ENCODE data around the gene NLRP9.

NLRP9 gene

DNA sequence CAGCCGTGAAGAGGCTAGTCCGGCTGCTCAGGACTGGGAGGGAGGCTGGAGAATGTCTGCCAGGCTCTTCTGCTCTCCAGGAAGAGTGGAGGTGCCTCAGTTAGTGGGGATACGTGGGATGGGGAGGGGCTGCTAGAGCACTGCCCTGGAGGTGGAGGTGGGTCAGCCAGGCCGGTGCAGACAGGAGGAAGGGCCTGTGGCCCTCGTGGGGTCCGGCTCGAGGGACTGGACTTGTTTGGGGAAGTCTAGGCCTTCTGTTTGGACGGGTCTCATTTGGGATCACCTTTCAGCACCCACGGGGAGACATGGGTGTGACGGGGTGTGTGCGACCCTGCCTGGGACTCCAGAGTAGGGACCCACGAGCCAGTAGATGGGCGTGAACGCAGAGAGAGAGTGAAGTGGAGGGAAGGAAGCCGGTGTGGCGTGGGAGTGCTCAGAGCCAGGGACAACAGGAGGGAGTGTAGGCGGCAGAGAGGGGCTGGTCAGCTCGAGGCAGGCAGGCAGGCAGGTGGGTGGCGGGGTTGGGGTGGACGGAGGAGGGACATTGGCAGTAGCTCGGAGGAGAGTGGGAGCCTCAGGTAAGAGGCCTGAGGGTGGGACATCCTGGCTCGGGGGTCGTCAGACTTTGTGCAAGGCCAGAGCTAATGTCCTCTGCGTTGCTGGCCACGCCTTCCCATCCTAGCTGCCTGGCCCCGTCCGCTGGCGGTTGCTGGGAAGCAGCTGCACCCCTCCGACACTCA is 51.7 kb downstream of the NLRP9 start:
- DNase-seq: no peak

DNA sequence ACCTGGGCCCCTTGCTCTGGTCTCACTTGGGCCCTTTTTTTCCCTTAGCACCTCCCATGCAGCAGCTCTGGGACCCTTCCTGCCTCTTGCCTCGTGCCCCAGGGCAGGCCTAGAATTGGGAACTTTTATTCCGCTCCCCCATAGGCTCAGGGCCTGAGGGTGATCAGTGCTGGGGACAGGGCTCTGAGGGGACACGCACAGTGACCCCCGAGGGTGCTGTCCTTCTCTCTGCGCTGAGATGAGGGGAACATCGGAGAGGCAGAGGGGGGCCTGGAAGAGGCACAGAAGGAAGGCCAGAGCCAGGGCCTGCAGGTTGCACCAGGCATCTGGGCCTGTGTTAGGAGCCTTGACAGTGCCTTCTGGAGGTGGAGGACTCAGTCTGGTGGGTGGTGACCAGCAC is 52.4 kb downstream of the NLRP9 start:
- DNase-seq: no peak

DNA sequence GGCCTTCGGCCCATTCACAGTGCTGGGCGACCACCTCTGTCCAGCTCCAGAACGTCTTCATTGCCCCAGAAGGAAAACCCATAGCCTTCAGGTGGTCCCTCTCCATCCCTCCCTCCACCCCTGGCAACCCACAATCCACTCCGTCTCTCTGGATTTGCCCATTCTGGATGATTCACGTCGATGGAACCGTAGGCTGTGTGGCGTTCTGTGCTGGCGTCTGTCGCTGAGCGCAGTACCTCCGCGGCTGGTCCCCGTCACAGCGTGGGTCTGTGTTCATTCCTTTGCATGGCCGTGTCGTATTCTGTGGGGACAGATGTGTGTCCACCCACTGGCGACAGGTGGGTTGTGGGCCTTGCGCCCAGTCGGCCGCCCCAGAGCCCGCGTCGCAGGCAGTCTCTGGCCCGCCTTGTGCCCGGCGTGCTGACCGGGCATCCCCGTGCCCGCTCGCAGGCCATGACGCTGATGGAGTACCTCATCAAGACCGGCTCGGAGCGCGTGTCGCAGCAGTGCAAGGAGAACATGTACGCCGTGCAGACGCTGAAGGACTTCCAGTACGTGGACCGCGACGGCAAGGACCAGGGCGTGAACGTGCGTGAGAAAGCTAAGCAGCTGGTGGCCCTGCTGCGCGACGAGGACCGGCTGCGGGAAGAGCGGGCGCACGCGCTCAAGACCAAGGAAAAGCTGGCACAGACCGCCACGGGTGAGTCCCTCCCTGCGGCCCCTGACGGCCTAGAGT is 53.1 kb downstream of the NLRP9 start:
- no peak for DNase-seq

DNA sequence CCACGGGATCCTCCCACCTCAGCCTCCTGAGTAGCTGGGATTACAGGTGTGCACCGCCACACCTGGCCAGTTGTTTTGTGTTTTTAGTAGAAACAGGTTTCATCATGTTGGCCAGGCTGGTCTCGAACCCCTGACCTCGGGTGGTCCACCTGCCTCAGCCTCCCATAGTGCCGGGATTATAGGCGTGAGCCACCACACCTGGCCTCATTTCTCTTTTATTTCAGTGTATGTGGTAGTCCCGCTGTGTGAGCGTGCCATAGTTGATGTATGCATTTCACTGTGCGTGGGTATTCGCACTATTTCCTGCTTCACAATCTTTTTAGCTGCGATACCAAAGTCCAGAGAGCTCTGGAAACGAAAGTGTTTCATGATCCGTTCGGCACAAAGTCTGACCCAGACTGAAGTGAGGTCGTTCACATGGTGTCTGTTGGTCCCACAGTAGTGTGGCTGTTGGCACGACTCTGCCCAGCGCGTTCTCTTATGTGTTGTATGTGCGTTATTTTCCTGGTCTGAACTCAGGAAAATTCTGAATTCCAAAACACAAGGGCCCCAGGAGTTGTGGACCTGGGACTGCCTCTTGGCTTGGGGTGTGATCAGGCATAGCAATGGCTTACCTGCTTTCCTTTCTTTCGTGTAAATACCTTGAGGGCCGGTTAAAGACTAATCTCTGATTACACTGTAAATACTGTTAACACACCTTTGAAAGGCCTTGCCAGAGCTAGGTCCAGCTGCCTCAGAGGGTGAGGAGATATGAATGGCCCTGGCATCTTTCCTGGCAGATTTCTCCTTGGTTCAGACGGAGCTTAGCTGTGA is 54.5 kb downstream of the NLRP9 start:
- peak; percentile 64 for DNase-seq

DNA sequence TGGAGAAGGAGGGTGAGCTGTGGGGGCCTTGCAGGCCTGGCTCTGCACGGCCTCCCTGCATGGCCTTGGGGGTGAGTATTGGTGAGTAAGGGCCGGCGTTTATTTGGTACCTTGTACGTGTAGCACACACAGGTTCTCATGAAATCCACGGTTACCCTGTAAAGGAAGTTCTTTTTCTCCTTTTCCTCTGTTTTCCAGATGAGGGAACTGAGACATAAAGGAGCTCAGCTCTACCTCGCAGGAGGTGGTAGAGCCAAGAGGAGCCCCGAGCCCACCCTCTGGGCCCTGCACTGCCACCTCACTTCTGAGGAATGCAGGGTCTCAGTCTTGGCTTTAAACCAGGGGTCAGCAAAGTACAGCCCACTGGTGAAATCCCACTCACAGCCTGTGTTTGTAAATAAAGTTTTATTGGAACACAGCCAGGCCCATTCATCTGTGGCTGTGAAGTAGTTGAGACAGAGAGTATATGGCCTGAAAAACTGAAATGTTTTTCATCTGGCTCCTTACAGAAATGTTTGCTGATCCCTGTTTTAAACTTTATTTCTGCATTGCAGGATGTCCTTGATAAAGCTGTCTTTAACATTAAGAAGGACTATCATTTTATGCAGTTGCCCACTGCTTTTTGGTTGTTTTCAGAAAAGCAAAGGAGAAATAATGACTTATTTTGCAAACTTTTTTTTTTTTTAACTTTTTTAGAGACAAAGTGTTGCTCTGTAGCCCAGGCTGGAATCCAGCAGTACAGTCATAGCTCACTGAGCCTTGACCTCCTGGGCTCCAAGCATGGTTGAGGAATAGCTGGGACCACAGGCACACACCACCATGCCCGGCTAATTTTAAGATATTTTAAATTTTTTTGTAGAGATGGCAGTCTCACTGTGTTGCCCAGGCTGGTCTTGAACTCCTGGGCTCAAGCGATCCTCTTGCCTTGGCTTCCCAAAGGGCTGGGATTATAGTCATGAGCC is 56.8 kb downstream of the NLRP9 start:
- DNase-seq: no peak

DNA sequence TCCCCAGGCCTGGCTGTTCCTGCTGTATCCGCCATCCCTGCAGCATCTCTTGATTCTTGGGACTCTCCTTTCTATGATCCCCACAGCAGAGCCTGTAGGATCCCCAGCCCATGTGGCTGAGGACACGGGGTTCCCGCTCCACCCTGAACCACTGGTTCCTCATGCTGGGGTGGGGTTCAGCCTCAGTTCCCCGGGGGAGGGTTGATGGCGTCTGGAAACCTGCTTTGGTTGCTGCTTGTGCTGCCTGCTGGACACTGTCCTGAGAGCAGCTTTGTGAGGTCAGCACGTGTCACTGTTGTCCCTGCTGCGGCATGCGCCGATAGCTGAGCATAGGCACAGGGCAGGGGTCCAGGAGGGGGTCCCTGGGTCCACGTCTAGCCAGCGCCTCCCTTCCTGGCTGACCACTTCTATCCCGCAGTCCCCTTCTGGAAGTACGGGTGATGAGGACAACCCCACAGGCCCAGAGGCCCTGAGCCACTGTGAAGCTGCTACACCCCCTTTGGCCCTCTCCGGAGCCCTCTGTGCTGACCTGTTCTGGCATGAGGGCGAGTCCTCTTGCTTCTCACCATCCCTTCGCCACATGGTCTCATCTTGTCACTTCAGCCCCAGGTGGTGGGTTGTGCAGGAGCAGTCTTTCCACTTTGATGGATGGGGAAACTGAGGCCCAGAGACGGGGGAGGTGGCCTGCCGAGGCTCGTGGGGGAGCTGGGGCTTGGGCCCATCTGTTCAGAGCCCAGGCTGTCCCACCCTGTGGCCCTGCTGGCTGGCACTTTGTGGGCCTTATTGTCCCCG is 57.7 kb downstream of the NLRP9 start:
- no peak for DNase-seq

DNA sequence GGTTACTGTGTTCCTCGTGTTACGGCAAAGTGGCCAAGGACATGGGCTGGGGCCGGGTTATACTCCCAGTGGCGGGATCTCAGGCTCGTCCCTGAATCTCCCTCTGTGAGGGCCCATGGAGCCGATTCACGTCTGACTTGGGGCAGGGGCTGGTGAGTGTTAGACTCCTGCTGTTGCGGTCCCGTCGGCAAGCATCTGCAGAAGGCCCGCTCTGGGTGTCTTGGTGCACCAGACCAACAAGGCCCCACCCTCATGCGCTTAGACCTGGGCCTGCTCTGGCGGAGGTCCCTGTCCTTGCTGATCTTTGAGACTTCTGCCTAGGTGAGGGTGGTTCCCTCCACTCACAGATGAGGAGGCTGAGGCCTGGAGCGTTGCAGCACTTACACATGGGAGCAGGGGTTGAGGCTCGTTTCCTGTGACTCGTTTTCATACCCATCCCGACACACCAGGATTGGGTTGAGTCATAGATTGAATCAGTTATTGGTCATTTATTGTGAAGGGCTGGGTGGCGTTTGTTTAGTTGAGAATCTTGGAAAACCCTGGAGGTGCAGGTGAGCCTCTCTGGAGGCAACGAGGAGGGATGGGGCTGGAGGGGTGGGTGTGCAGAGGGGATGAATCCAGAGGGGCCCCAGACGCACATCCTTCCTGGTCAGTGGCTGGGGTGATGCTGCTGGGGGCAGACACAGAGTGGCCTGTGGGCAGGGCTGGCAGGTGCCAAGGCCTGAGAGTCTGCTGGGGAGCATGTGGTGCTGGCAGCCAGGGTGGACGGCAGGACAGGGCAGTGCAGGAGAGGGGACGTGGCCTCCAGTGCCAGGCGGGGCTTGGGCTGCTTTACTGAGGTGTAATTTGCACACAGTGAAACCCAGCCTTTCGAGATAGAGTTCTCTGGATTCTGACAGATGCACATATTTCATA is 58.6 kb downstream of the NLRP9 start:
- DNase-seq: no peak

DNA sequence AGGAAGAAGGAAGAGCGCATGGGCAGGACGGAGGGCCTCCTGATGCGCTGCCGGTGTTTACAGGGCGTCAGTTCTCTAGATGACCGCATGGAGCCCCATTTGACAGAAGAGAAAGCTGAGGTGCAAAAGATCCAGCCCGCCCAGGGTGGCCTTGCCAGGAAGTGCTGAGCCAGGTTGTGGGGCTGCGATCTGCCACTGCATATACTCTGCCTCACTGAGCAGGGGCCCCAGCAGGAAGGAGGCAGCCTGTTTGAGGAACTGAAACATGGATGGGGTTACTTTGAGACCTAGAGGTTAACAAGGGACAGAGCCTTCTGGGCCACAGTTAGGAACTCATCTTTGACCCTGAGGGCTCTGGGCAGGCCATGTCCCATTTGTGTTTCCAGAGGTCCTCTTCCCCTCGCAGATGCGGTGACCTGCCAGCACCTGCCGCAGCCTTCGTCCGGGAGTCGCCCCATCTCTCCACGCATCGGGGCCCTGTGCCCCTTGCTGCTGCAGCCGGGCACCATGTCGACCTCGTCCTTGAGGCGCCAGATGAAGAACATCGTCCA is 60.0 kb downstream of the NLRP9 start:
- no peak for DNase-seq

DNA sequence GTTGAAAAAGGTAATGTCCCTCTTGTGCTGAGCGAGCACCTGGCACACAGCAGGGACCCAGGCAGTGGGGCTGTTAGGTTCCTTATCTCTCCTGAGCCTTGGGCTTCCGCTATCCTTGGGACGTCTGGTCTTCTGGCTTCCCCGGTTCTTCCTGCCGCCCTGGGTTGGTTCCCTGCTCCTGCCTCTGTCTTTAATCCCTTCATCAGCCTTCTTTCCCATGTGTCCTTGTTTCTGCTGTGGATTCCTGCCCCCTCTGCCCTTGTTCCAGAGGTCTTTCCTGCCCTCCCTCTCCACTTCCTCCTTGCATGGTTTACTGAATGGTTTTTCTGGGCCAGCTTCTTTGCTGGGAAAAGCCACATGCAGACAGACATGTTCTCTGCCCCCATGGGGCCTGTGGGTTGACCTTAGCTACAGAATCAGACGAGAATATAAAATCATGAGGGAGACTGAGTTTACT is 60.6 kb downstream of the NLRP9 start:
- DNase-seq: no peak

DNA sequence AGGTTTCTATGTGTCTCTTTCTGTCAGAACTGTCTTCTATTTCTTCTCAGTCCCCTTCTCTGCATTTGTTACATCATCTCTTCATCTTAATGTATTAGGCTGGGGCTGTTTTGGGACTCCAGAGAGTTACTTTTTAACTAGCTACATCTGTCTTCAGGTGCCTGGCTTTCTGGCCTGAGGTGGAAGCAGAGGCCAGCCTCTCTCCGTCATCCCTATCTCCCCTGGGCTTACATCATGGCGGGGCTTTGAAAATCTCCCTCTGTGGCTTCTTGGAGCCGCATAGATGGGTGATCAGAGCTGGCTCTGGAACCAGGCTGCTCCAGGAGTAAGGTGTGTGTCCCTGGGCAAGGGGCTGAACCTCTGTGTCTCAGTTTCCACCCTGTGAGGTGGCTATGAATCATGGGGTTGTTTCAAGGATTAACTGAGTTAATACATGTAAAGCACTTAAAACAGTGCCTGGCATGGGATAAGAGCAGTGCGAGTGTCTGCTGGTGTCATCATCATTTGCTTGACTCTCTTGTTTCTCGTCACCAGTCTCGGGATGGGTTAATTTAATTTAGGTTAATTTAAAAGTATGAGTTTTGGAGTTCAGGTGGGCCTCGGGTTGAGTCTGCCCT is 61.2 kb downstream of the NLRP9 start:
- no peak for DNase-seq

DNA sequence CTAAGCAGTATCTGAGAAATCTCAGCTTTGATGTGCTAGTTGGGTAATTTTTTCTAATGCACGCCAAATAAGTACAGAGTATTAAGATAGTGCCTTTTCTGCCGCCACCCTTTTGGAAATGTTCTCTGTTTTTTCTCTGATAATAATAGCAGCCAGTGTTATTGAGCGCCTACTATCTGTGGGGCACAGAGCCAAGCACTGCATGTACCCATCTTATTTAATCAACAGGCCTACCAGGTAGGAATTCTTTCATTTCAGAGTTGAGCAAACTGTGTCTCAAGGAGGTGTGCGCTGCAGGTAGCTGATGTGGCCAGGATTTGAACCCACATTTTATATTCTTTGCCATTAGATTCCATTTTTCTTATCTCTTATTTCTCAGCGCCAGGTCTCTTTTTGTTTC is 61.8 kb downstream of the NLRP9 start:
- no peak for DNase-seq

DNA sequence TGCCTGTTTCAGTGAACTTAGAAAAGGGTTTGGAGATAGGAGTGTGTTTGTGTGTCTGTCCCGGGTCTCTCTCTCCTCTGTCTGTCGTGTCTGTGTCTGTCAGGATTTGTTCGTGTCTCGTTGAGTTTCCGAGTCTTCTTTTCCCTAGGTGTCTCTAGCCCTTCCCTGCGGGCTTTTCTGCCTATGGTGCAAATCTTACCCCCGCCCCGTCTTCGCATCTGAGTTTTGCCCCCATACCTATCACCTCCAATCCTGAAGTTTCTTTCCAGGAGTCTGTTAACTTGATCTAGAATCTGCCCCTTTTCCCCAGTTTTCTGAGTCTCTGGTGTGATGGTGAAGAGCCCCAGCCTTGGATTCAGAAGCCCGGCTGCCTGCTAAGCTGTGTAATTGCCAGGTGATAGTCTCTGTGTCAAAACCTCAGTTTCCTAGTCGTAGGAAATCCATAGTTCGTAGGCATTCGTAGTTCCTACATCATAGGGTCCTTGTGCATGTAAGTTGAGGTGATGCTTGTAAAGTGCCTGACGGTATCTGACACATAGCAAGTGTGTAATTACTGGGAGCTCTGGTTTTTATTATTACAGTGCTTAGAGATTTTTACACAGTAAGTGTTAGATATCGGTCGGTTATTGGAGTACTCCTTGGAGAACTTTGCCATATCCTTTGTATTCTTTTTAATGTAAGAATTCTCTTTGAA is 62.4 kb downstream of the NLRP9 start:
- DNase-seq: no peak

DNA sequence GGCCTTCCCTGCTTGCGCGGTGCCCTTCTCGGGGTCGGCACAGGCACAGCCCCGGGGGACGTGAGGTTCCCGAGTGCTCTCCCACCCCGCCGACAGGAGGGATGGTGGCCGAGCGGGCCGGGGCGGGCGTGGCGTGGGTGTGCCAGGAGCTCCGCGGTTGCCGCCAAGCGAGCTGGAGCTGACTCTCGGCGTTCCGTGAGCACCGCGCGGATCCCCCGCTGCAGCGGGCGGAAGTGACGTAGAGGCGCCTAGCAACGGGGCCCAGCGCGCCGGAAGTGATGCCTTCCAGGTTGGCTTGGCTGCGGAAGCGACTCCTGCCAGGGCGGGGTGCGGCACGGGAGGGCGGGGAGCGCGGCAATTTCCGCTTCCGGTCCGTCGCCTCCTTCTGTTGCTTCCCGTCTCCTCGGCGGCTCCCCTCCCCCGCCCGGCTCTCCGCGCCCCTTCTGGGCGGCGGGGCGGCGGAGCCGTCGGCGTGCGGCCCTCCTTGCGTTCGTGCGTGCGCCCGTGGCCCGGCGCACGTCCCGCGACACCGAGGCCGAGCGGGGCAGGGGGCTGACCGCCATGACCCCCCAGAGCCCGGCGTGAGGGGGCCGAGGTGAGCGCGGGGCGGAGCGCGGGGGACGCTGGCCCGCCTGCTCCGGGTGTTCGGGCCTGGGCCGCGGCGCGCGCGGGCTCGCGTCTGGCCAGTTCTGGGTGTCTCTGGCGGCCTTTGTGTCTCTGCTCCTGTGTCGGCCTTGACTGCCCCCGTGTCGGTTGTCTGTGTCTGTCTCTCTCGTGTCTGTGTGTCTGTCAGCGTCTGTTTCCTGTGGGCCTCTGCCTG is 63.2 kb downstream of the NLRP9 start, which contains the start of gene EPN1:
TSS of gene EPN1 (plus strand) at position 386 of the 820 bp plus-strand sequence. CDS start 3,402 bp downstream, outside the sequence.
- DNase-seq: peak; percentile 56

DNA sequence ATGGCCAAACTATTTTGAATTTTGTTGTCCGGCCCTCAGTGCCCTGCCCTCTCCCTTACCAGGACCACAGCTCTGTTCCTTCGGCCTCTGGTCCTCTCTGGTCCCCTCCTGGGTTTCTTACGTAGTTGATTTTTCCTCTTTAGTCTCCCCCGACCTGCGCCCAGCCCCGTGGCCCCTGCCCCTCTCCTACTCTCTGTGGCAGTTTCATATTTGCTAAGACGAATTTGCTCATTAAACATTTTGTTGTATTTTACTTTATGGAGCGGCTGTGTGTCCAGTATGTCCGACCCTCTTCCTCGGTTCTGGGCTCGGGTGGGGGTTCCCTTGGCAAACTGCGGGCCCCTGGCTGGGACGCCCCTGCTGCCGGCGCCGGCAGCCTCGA is 63.8 kb downstream of the NLRP9 start:
- no peak for DNase-seq

DNA sequence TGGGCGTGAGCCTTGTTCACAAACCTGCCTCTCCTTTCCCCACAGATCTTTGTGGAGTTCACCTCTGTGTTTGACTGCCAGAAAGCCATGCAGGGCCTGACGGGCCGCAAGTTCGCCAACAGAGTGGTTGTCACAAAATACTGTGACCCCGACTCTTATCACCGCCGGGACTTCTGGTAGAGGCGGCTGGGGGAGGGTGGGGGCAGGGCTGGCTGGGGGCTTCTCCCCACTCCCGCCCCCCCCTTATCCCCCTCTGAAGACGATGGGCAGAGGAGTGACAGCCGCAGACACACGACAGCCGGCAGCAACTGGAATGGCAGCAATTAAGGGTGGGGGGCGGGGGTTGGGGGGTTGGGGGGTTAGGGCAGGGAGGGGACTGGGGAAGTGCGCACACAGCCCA is 64.3 kb downstream of the NLRP9 start:
- DNase-seq: no peak

DNA sequence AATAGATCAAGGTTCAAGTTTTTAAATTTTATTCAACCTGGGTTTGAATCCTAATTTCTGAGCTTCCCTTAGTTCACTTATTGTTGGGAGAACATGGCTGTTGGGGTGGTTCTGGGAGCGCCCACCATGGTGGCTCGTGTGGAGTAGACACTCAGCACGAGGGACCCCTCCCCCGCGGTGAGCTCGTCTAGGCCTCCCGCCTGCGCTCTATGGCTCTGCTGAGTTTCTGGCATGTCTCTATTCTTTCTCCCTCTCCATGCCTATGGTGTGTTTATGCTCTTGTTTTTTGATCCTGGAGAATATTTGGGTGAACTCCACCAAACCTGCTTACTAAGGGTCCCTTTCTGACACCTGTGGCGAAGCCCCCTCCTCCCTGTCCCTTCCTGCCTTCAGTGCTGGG is 64.7 kb downstream of the NLRP9 start:
- DNase-seq: no peak

DNA sequence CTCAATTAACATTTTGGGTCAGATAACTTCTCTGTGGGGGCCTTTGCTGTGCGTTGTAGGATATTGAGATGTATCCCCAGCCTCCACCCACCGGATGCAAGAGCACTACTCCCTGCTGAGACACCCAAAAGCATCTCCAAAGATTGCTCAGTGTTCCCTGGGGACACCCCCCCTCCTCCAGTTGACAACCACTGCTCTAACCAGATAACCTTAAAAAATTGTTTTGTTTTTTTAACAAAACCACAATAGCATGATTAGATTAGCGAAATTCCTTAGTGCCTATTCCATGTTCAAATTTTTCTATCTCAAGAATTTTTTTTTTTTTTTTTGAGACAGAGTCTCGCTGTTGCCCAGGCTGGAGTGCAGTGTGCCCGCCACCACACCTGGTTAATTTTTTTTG is 65.8 kb downstream of the NLRP9 start:
- no peak for DNase-seq

DNA sequence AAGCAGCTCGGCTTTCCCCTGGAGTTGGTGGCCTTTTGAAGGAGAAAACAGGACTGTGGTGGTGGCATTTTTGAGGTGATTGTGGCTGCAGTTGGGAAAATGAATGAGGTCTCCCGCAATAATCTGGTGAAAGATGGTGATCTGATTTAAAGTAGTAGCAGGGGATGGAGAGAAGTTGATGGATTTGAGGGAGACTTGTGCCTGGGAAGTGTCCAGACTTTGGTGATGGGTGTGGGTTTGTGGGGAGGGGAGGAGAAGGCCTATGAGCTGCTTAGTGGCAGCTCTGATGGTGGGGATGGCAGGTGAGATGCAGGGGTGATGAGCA is 67.2 kb downstream of the NLRP9 start:
- DNase-seq: no peak
